Activated gamma-delta T cell treated with Interleukin-2 at 50 U/mL for 16 hours (primary cell): ENCODE data around the gene DHRSX.
"Not testable (repeated sequence)": the region's sequence is repeated elsewhere in the genome, so short reads cannot be mapped to it uniquely, and the experiment has no call there.

ENCODE experiments used
- DNase-seq: peaks from one replicate; pipeline ENCODE4 v3.0.0-alpha.2; 2020

DHRSX gene

GRCh38 chrX:2299871-2300270, 200.9 kb downstream of the DHRSX start:
- DNase-seq, result no peak

- no peak for DNase-seq
Measured at GRCh38 chrX:2286731-2287130, 214.0 kb downstream of the DHRSX start.

DNA sequence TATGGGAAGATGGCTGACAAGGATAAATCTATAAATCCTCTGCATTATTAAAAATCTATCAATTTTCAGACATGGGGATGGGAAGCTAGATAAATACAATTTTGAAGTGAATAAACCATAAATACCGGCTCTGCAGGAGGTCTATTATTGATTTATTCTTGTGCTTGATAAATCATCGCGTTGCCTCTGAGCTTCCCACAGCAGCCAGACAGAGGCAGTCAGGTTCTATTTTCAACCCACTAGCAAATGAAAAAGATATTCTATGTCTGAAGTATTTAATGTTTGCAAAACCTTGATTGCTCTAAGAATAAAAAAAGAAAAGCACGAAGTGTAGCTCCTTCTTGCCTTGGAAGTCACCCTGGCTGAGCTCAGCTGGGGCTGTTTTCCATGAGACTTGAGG, 216.2 kb downstream of the DHRSX start:
- DNase-seq, result no peak

- DNase-seq, result no peak
Measured at GRCh38 chrX:2284133-2284532, 216.6 kb downstream of the DHRSX start.

GRCh38 chrX:2283111-2283859, 217.5 kb downstream of the DHRSX start:
- no peak for DNase-seq

GRCh38 chrX:2282490-2283090, 218.2 kb downstream of the DHRSX start:
- no peak for DNase-seq

DNA sequence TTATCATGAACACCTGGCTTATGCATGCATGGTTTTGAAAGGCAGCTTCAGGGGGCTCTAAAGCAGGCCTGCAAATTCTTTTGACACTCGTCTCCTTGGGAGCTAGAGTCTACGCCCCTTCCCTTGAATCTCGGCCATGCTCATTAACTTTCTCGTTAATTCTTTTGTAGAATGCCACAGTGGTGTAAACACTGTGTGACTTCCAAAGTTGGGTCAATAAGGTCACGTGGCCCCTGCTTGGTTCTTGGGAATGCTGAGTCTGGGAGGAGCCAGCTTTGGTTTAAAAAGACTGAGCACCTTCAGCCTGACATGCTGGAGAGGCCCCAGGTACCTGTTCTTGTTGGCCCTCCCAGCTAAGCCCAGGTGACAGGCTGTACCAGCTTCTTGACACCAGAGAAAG, 228.4 kb downstream of the DHRSX start:
- no peak for DNase-seq

- not testable (repeated sequence) for DNase-seq
Measured at GRCh38 chrX:2271595-2271994, 229.2 kb downstream of the DHRSX start.

- DNase-seq, result not testable (repeated sequence)
Measured at GRCh38 chrX:2270783-2271182, 230.0 kb downstream of the DHRSX start.

- DNase-seq, result no peak
Measured at GRCh38 chrX:2267890-2268289, 232.9 kb downstream of the DHRSX start.

- DNase-seq, result no peak
Measured at GRCh38 chrX:2266445-2267349, 234.1 kb downstream of the DHRSX start.

- not testable (repeated sequence) for DNase-seq
Measured at GRCh38 chrX:2265658-2266444, 234.9 kb downstream of the DHRSX start.

DNA sequence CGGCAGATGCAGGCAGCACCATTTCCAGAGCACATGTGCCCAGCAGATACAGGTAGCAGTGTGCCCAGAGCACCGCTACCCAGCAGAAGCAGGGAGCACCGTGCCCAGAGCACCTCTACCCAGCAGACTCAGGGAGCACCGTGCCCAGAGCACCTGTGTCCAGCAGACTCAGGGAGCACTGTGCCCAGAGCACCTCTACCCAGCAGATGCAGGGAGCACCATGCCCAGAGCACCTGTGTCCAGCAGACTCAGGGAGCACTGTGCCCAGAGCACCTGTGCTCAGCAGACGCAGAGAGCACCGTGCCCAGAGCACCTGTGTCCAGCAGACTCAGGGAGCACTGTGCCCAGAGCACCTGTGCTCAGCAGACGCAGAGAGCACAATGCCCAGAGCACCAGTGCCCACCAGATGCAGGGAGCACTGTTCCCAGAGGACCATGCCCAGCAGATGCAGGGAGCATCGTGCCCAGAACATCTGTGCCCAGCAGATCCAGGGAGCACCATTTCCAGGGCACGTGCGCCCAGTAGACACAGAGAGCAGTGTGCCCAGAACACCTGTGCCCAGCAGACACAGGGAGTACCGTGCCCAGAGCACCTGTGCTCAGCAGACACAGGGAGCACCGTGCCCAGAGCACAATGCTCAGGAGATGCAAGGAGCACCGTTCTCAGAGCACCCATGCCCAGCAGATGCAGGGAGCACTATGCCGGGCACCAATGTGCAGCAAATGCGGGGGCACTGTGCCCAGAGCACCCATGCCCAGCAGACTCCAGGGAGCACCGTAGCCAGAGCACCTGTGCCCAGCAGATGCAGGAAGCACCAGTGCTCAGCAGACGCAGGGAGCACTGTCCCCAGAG, 236.4 kb downstream of the DHRSX start:
- no peak for DNase-seq

- no peak for DNase-seq
Measured at GRCh38 chrX:2263203-2263602, 237.6 kb downstream of the DHRSX start.

GRCh38 chrX:2262668-2263055, 238.1 kb downstream of the DHRSX start:
- no peak for DNase-seq

DNA sequence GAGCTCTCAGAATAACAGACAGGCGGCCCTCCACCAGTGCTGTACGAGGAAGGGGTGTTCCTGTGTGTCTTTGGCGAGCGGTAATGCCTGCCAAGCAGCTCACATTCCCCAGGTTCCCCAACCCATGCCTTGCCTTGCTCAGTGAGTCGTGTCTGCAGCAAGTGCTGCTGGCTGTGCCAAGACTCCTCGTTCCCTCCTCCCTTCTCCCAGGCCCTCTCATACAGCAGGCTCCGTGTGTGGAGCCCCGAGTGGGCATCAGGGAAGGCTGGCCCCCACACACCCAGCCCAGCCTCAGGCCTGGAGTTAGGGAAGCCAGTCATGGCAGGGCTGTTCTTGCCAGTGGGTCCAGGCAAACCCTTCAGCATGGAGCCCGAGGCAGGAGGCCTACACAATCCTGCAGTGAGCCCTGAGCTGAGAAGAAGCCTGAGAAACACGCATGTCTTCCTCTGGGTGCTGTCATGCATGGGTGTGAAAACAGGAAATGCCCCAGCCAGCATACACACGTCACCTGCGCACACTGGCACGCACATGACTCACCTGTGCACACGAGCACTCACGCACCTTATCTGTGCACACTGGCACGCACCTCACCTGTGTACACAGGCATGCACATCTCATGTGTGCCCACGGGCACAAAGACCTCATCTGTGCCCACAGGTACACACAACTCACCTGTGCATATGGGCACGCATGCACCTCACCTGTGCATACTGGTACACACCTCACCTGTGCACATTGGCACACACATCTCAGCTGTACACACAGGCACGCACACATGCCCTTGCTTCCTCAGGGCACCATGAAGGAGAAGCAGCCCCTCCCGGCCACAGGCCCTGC, 238.7 kb downstream of the DHRSX start:
- DNase-seq, result no peak

- DNase-seq, result no peak
Measured at GRCh38 chrX:2252331-2253065, 248.3 kb downstream of the DHRSX start.

DNA sequence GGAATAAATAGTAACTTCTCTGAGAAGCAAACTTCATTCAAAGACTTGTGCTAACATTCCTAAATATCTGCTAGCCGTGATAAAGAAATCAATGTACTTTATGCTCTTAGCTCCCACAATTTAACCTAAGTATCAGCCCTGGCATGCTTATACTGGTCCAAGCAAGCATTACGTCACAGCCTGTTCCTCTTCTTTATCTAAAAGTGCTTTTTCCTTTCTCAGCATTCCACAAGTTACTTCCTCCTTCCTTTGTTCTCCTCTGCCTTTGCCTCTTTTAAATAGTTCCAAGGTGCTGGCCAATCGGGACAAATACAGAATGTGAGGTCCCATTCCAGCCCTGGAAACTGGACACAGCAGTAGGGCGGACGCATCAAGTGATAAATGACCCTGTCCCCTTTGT, 249.6 kb downstream of the DHRSX start:
- DNase-seq, result no peak

DNA sequence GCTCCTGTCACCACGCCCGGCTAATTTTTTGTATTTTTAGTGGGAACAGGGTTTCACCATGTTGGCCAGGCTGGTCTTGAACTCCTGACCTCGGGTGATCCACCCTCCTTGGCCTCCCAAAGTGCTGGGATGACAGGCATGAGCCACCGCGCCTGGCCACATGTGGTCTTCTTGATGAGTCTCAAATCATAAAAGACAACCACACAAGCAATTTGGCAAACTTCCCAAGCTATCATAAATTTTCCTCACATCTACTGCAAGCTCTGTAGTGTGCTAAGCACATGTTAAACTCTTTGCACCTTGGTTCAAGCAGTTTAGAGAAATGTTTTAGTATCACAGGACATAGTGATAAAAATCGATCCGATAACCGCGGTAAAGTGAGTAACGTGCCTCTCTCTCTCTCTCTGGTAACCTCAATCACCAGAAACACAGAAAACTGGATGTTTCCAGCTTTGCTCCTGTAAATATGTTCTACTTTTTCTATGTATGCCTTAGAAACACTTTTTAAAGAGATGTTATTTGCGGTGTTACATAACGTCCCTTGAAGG, 256.8 kb downstream of the DHRSX start:
- no peak for DNase-seq

- no peak for DNase-seq
Measured at GRCh38 chrX:2242980-2243379, 257.8 kb downstream of the DHRSX start.
